SK-N-SH treated with all-trans-retinoic acid at 6 μM for 48 hours (cell line): ENCODE data around the gene B3GNT5.

Experiments used
- ATAC-seq: fragments of 200-7000 bp; cut with Tn5 transposase; 3 replicates; pipeline ENCODE4 v1.9.1; 2020; ENCODE audit warnings: mild to moderate bottlenecking, moderate library complexity
- BACH2 ChIP-seq: fragments of 250-450 bp; sonication (Bioruptor Pico); IDR thresholded peaks from 2 replicates; pipeline ENCODE4 v1.9.0; 2021; ENCODE audit warnings: mild to moderate bottlenecking, borderline replicate concordance
- CREB5 ChIP-seq: fragments of 250-450 bp; sonication (Bioruptor Pico); IDR thresholded peaks from 2 replicates; pipeline ENCODE4 v1.5.1; 2020; ENCODE audit warnings: low read depth, mild to moderate bottlenecking, moderate library complexity
- CSRNP3 ChIP-seq: fragments of 250-450 bp; sonication (Bioruptor Pico); IDR thresholded peaks from 2 replicates; pipeline ENCODE4 v1.5.1; 2021; ENCODE audit warnings: mild to moderate bottlenecking, moderate library complexity
- ESRRG ChIP-seq: fragments of 250-450 bp; sonication (Bioruptor Pico); IDR thresholded peaks from 2 replicates; pipeline ENCODE4 v1.6.1; 2021; ENCODE audit warnings: mild to moderate bottlenecking
- GLIS3 ChIP-seq: fragments of 250-450 bp; sonication (Bioruptor Pico); IDR thresholded peaks from 2 replicates; pipeline ENCODE4 v1.5.0; 2020; ENCODE audit warnings: mild to moderate bottlenecking, moderate library complexity
- ISL1 ChIP-seq: fragments of 250-450 bp; sonication (Bioruptor Pico); IDR thresholded peaks from 2 replicates; pipeline ENCODE4 v2.1.2; 2022; ENCODE audit warnings: mild to moderate bottlenecking, moderate library complexity
- PATZ1 ChIP-seq: fragments of 250-450 bp; sonication (Bioruptor Pico); IDR thresholded peaks from 2 replicates; pipeline ENCODE4 v1.8.0; 2020; ENCODE audit warnings: mild to moderate bottlenecking, moderate library complexity, borderline replicate concordance
- POU6F1 ChIP-seq: fragments of 250-450 bp; sonication (Bioruptor Pico); IDR thresholded peaks from 2 replicates; pipeline ENCODE4 v1.8.0; 2021; ENCODE audit warnings: low read depth, mild to moderate bottlenecking, moderate library complexity, borderline replicate concordance
- PPARA ChIP-seq: fragments of 250-450 bp; sonication (Bioruptor Pico); IDR thresholded peaks from 2 replicates; pipeline ENCODE4 v1.5.0; 2020; ENCODE audit warnings: mild to moderate bottlenecking, borderline replicate concordance
- RARB ChIP-seq: fragments of 250-450 bp; sonication (Bioruptor Pico); IDR thresholded peaks from 2 replicates; pipeline ENCODE4 v1.8.0; 2021; ENCODE audit warnings: mild to moderate bottlenecking, moderate library complexity
- SNAI2 ChIP-seq: fragments of 250-450 bp; sonication (Bioruptor Pico); IDR thresholded peaks from 2 replicates; pipeline ENCODE4 v1.5.0; 2020; ENCODE audit warnings: mild to moderate bottlenecking, moderate library complexity
- TCF4 ChIP-seq: fragments of 250-450 bp; sonication (Bioruptor Pico); IDR thresholded peaks from 2 replicates; pipeline ENCODE4 v1.8.0; 2021; ENCODE audit warnings: mild to moderate bottlenecking, moderate library complexity, borderline replicate concordance
- TOX ChIP-seq: fragments of 250-450 bp; sonication (Bioruptor Pico); IDR thresholded peaks from 2 replicates; pipeline ENCODE4 v1.8.0; 2021; ENCODE audit warnings: mild to moderate bottlenecking, moderate library complexity, borderline replicate concordance
- TSHZ2 ChIP-seq: fragments of 250-450 bp; sonication (Bioruptor Pico); IDR thresholded peaks from 2 replicates; pipeline ENCODE4 v1.5.0; 2020; ENCODE audit warnings: mild to moderate bottlenecking, moderate library complexity
- ZC3H10 ChIP-seq: fragments of 250-450 bp; sonication (Bioruptor Pico); IDR thresholded peaks from 2 replicates; pipeline ENCODE4 v1.5.1; 2021; ENCODE audit warnings: mild to moderate bottlenecking, moderate library complexity
- ZFP3 ChIP-seq: fragments of 250-450 bp; sonication (Bioruptor Pico); IDR thresholded peaks from 2 replicates; pipeline ENCODE4 v1.5.0; 2020; ENCODE audit warnings: mild to moderate bottlenecking, moderate library complexity
- ZFP30 ChIP-seq: fragments of 450-650 bp; formaldehyde crosslinking; IDR thresholded peaks from 2 replicates; pipeline ENCODE4 v1.5.0; 2022; ENCODE audit warnings: mild to moderate bottlenecking, moderate library complexity
- ZNF565 ChIP-seq: fragments of 450-650 bp; formaldehyde crosslinking; conservative IDR thresholded peaks from 2 replicates; pipeline ENCODE4 v1.5.0; 2020; ENCODE audit warnings: low read depth, mild to moderate bottlenecking, moderate library complexity
- ZNF70 ChIP-seq: fragments of 450-650 bp; formaldehyde crosslinking; IDR thresholded peaks from 2 replicates; pipeline ENCODE4 v1.5.0; 2020; ENCODE audit warnings: mild to moderate bottlenecking, moderate library complexity
- ZNF8 ChIP-seq: fragments of 450-650 bp; formaldehyde crosslinking; IDR thresholded peaks from 2 replicates; pipeline ENCODE4 v1.5.0; 2020; ENCODE audit warnings: mild to moderate bottlenecking, moderate library complexity

Gene B3GNT5

GRCh38 chr3:183233966-183234365, 19.1 kb upstream of the B3GNT5 start:
- no peak for ATAC-seq
- no peak for TF ChIP-seq TOX (CRISPR knock-in tag)
- no peak for TF ChIP-seq ESRRG (CRISPR knock-in tag)
- no peak for TF ChIP-seq ZFP3
- TF ChIP-seq ZC3H10 (CRISPR knock-in tag) = no peak
- TF ChIP-seq TSHZ2 = no peak
- TF ChIP-seq RARB (CRISPR knock-in tag) = no peak
- no peak for TF ChIP-seq ZFP30 (CRISPR knock-in tag)
- TF ChIP-seq ZNF8 = no peak
- TF ChIP-seq PATZ1 (CRISPR knock-in tag) = no peak
- TF ChIP-seq, all 23 proteins: peak for 0

GRCh38 chr3:183239046-183239445, 14.0 kb upstream of the B3GNT5 start:
- no peak for ATAC-seq
- TF ChIP-seq ZFP30 (CRISPR knock-in tag) (no peak), ISL1 (CRISPR knock-in tag) (no peak), GLIS3 (CRISPR knock-in tag) (no peak), ESRRG (CRISPR knock-in tag) (no peak), PPARA (CRISPR knock-in tag) (no peak), POU6F1 (no peak), CREB5 (CRISPR knock-in tag) (no peak), TCF4 (no peak), TOX (CRISPR knock-in tag) (no peak), ZNF70 (no peak), ZC3H10 (CRISPR knock-in tag) (no peak), TSHZ2 (no peak), BACH2 (CRISPR knock-in tag) (no peak), SNAI2 (CRISPR knock-in tag) (no peak), ZNF565 (CRISPR knock-in tag) (no peak)

GRCh38 chr3:183242431-183242830, 10.6 kb upstream of the B3GNT5 start:
- ATAC-seq = no peak
- TF ChIP-seq RARB (CRISPR knock-in tag) = no peak
- no peak for TF ChIP-seq GLIS3 (CRISPR knock-in tag)
- TF ChIP-seq TSHZ2 = no peak
- TF ChIP-seq TCF4 = no peak
- no peak for TF ChIP-seq CSRNP3
- TF ChIP-seq PPARA (CRISPR knock-in tag) = no peak
